Astrocyte of the cerebellum (primary cell): ENCODE measurements around the gene RAB40A.
"Not testable (repeated sequence)": the region's sequence is repeated elsewhere in the genome, so short reads cannot be mapped to it uniquely, and the experiment has no call there.

ENCODE experiments used
- DNase-seq: peaks from one replicate; pipeline ENCODE4 v3.0.0-alpha.2; 2011; ENCODE audit warnings: low read depth
- H3K4me3 ChIP-seq: 2 replicates; pipeline ENCODE4 v1.5.1; 2011; ENCODE audit warnings: mild to moderate bottlenecking, low read depth, low read length, moderate library complexity
- in situ Hi-C: cut with HindIII; loops from 2 replicates; pipeline ENCODE4 v1.10.0; 2017; ENCODE audit warnings: low sequenced_read_pairs
- TF ChIP-seq, protein P1 (sequence below): IDR thresholded peaks from 2 replicates; pipeline ENCODE4 v1.5.1; 2012; ENCODE audit warnings: low read length, low read depth, moderate library complexity, mild to moderate bottlenecking; ENCODE audit errors: missing control alignments

RAB40A gene

DNA sequence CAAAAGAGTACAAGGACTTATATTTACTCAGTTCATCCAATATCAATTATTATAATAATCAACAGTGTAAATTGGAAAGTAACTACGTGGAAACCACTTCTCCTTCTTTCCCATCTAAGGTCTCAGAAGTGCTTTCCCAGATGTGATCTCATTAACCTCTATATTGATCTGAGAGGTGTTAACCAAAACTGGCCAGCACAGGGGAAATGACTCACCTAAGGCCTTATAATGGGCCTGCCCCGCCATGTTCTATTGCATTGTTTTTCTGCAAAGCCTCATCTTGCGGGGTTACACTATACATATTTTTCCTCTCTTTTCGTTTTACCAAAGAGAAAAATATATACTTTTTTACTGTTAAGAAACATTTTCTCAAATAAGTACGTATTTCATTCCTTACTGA lies 20.5 kb downstream of the RAB40A start:
- in situ Hi-C loops: no loop called here
- TF ChIP-seq, protein P1, sequence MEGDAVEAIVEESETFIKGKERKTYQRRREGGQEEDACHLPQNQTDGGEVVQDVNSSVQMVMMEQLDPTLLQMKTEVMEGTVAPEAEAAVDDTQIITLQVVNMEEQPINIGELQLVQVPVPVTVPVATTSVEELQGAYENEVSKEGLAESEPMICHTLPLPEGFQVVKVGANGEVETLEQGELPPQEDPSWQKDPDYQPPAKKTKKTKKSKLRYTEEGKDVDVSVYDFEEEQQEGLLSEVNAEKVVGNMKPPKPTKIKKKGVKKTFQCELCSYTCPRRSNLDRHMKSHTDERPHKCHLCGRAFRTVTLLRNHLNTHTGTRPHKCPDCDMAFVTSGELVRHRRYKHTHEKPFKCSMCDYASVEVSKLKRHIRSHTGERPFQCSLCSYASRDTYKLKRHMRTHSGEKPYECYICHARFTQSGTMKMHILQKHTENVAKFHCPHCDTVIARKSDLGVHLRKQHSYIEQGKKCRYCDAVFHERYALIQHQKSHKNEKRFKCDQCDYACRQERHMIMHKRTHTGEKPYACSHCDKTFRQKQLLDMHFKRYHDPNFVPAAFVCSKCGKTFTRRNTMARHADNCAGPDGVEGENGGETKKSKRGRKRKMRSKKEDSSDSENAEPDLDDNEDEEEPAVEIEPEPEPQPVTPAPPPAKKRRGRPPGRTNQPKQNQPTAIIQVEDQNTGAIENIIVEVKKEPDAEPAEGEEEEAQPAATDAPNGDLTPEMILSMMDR: no peak
- H3K4me3 ChIP-seq: no peak overlapping the region
- no peak for DNase-seq

DNA sequence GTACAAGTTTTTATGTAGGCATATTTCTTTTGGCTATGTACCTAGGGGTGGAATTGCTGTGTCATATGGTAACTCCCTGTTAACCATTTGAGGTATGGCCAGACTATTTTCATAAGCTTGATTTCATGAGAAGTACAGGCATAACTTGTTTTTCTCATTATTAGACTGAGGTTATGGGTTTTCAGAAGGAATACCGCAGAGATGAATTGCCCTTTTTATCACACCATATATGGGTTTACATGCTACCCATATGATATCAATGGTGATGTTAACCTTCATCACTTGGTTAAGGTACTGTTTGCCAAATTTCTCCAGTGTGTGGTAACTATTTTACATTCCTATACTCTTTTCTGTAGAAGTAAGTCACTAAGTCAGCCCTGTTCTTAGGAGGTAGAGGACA lies 23.5 kb downstream of the RAB40A start:
- in situ Hi-C loops: no loop called here
- no peak for DNase-seq
- H3K4me3 ChIP-seq: no peak overlapping the region
- TF ChIP-seq, protein P1: no peak

DNA sequence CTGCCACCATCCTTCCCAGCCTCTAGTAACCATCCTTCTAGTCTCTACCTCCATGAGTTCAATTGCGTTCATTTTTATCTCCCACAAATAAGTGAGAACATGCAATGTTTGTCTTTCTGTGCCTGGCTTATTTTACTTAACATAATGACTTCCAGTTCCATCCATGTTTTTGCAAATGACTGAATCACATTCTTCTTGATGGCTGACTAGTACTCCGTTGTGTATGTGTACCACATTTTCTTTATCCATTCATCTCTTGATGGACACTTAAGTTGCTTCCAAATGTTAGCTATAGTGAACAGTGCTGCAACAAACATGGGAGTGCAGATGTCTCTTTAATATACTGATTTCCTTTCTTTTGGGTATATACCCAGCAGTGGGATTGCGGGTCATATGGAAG lies 25.7 kb downstream of the RAB40A start:
- H3K4me3 ChIP-seq, DNase-seq, in situ Hi-C loops: not testable (repeated sequence)

DNA sequence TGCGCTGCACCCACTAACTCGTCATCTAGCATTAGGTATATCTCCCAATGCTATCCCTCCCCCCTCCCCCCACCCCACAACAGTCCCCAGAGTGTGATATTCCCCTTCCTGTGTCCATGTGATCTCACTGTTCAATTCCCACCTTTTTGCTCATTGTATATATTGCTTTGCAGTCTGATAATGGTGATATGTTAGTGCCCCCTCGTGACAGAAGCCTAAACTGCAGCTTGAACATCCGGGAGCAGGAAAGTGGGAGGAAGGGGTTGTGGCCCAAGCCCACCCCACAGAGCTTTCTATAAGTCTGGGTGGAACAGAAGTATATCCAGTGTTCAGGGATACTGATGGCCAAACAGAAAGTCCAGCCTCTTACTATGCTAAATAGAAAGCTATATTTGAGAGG lies 29.6 kb downstream of the RAB40A start:
- in situ Hi-C loops, DNase-seq, H3K4me3 ChIP-seq: not testable (repeated sequence)
- TF ChIP-seq, protein P1: peak; percentile 59

DNA sequence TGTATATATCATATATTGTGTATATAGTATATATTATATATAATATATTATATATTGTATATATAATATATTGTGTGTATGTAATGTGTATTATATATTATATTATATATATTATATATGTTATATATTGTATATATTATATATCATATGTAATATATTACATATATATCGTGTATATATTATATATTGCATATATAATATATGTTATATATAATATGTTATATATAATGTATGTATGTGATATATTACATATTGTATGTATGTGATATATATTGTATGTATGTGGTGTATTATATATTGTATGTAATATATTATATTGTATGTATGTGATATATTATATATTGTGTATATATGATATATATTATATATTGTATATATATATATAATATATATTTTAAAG lies 30.5 kb downstream of the RAB40A start:
- H3K4me3 ChIP-seq: no peak overlapping the region
- TF ChIP-seq, protein P1: no peak
- DNase-seq: no peak
- in situ Hi-C loops: no loop called here

DNA sequence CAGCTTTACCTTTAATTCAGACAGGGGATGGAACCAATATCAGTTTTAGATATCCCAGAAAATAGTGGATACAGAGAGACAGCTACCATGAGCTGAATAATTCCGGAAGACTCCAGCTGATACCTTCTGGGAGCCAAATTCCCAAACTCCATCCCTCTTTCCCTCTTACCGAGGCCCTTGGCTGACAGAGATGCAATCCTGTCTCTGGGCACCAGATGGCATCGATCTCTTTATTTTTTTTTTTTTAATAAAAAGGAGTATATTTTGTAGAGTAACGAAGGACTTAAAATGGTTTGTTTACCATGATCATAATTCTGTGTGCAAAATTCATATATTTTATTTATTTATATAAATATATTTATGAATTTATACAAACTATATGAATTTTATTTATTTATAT lies 31.0 kb downstream of the RAB40A start:
- in situ Hi-C loops: no loop called here

DNA sequence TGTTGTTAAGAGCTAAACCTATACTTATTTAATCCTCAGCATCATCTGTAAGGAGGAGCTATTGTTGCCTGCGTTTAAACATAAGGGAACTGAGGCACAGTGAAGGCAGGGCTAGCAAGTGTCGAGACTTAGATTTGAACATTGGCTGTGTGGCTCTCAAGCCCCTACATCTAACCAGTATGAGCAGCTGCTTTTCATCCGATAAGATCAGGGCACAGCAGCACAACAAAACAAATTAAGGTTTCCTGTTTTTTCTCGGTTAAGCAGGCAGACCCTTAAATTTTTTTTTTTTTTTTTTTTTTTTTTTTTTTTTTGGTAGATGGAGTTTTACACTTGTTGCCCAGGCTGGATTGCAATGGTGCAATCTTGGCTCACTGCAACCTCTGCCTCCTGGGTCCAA lies 35.6 kb downstream of the RAB40A start:
- DNase-seq: no peak
- in situ Hi-C loops: no loop called here
- TF ChIP-seq, protein P1: no peak
- H3K4me3 ChIP-seq: no peak overlapping the region

More for the DNA sequence above, 31.0 kb downstream of the RAB40A start:
- TF ChIP-seq, protein P1: peak; percentile 54
- H3K4me3 ChIP-seq: no peak overlapping the region
- no peak for DNase-seq
